Smooth muscle cell (in vitro differentiated cells): ENCODE measurements around the gene GPR151. TPM values are rescaled to one million over a fixed set of nuclear protein-coding genes. Genes with fewer than 3 reads are reported as not detected.

ENCODE experiments used
- DNase-seq: peaks from one replicate; lab custom pipeline; 2025; ENCODE audit not compliant: unreplicated experiment; lab: John Stamatoyannopoulos, UW
- H2AFZ ChIP-seq: fragments of 200-600 bp; sonication (generic); 2 replicates; pipeline ENCODE4 v1.6.0; 2016; ENCODE audit warnings: antibody characterized with exemption, low read depth, mild to moderate bottlenecking
- H3F3A ChIP-seq: fragments of 200-600 bp; sonication (generic); 2 replicates; pipeline ENCODE4 v1.6.0; 2017; ENCODE audit warnings: antibody characterized with exemption, low read depth
- H3K27ac ChIP-seq: fragments of 200-600 bp; sonication (generic); 2 replicates; pipeline ENCODE4 v1.5.1; 2016; ENCODE audit warnings: low read depth, mild to moderate bottlenecking
- H3K27me3 ChIP-seq: fragments of 200-600 bp; sonication (generic); 2 replicates; pipeline ENCODE4 v1.6.1; 2016; ENCODE audit warnings: low read depth, mild to moderate bottlenecking
- H3K36me3 ChIP-seq: fragments of 200-600 bp; sonication (generic); 2 replicates; pipeline ENCODE4 v1.5.1; 2016; ENCODE audit warnings: low read depth
- H3K4me1 ChIP-seq: fragments of 200-600 bp; sonication (generic); 2 replicates; pipeline ENCODE4 v1.5.1; 2016; ENCODE audit warnings: low read depth
- H3K4me2 ChIP-seq: fragments of 200-600 bp; sonication (generic); 2 replicates; pipeline ENCODE4 v1.6.0; 2016; ENCODE audit warnings: mild to moderate bottlenecking
- H3K4me3 ChIP-seq: fragments of 200-600 bp; sonication (generic); 2 replicates; pipeline ENCODE4 v1.5.1; 2016; ENCODE audit warnings: mild to moderate bottlenecking
- H3K79me2 ChIP-seq: fragments of 200-600 bp; sonication (generic); 2 replicates; pipeline ENCODE4 v1.6.0; 2016; ENCODE audit warnings: low read depth, mild to moderate bottlenecking
- H3K9ac ChIP-seq: fragments of 200-600 bp; sonication (generic); 2 replicates; pipeline ENCODE4 v1.6.0; 2016; ENCODE audit warnings: low read depth
- H3K9me3 ChIP-seq: fragments of 200-600 bp; sonication (generic); replicated peaks from 2 replicates; pipeline ENCODE4 v1.5.1; 2016; ENCODE audit warnings: low read depth
- H4K20me1 ChIP-seq: fragments of 200-600 bp; sonication (generic); 2 replicates; pipeline ENCODE4 v1.6.0; 2016; ENCODE audit warnings: low read depth
- WGBS: methylation state at CpG from one replicate; pipeline ENCODE4 v1.1.7; 2016; ENCODE audit warnings: low lambda C conversion rate; 5-methylcytosine and 5-hydroxymethylcytosine counted together
- polyA plus RNA-seq: library from polyadenylated mRNA; unstranded; fragments of >200 nt; fragmentation: Nextera tagmentation; extraction: Ambion mirVana; gene quantifications from 2 replicates; pipeline ENCODE4 v1.2.1, GENCODE V29; 2016
- total RNA-seq: library from RNA; depleted of rRNA; stranded (reverse); fragments of >200 nt; gene quantifications from 2 replicates; pipeline ENCODE4 v1.2.3, GENCODE V29; 2014
- TF ChIP-seq, protein P1 (sequence below): fragments of 200-600 bp; sonication (generic); IDR thresholded peaks from 2 replicates; pipeline ENCODE4 v1.5.1; 2017; ENCODE audit warnings: borderline replicate concordance, mild to moderate bottlenecking, antibody characterized with exemption; ENCODE audit not compliant: insufficient read depth, poor library complexity, severe bottlenecking

GPR151 gene
- total and polyA plus RNA-seq, 2 experiments from 2014 or later: not detected

DNA sequence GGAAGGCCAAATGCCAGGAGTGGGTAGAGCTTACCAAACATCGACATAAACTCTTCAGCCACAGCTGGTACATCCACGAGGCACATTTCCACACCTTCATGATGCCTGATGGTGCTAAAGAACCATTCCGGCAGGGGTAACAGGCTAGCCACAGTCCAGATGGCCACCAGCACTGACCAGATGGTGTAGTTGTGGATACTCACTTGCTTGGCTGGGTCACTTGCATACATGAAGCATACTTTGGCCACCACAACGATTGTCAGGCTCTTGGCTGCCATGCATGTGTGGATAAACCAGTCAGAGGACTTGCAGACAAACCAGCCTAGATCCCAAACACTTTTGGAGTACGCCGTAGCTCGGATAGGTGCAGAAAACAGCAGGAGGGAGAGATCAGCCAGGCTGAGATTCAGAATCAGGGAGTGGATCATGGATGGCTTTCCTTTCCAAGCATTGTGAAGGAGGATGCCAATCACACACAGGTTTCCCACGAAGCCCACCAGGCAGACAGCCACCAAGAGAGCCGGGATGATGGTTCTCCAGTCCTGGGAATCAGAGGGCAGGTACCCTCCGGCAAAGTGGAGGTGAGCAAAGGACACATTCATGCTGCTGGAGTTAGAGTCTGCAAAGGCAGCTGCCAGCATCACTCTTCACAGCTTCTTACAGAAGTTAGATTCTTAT, 378 bp downstream of the GPR151 start:
- TF ChIP-seq, protein P1, sequence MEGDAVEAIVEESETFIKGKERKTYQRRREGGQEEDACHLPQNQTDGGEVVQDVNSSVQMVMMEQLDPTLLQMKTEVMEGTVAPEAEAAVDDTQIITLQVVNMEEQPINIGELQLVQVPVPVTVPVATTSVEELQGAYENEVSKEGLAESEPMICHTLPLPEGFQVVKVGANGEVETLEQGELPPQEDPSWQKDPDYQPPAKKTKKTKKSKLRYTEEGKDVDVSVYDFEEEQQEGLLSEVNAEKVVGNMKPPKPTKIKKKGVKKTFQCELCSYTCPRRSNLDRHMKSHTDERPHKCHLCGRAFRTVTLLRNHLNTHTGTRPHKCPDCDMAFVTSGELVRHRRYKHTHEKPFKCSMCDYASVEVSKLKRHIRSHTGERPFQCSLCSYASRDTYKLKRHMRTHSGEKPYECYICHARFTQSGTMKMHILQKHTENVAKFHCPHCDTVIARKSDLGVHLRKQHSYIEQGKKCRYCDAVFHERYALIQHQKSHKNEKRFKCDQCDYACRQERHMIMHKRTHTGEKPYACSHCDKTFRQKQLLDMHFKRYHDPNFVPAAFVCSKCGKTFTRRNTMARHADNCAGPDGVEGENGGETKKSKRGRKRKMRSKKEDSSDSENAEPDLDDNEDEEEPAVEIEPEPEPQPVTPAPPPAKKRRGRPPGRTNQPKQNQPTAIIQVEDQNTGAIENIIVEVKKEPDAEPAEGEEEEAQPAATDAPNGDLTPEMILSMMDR: no peak
- Histone ChIP-seq H3K27ac (no peak overlapping the region), H3F3A (no peaks in the 10 kb centered on the region), H3K9me3 (no peaks in the 10 kb centered on the region), H3K4me2 (no peak overlapping the region), H4K20me1 (no peaks in the 10 kb centered on the region), H3K36me3 (peaks cover 5% of the 10 kb centered on the region), H3K79me2 (no peaks in the 10 kb centered on the region), H3K4me3 (no peak overlapping the region), H2AFZ (no peak overlapping the region), H3K9ac (no peak overlapping the region), H3K4me1 (peaks cover 4% of the 10 kb centered on the region), H3K27me3 (no peaks in the 10 kb centered on the region)
- 96% methylated on average over 10 of the region's 10 CpGs for WGBS
- DNase-seq: no peak

DNA sequence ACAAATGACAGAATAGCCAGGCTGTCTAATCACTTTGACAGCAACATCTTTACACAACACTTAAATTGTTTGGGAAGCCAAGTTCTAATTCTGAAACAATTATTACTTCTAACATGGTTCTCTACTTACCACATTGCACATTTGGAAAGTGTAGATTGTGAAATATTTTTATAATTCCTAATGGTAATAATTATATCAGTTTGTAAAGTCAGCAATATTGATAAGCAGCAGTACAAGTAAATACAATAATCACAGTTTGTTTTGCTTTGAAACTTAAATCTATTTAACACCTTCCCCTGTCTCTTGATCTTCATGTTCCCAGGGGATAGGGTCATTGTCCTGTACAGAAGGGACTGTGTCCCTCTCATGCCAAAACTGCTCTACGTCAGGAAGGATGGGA, 1.4 kb downstream of the GPR151 start:
- H3K36me3 ChIP-seq: peaks cover 9% of the 10 kb centered on the region

DNA sequence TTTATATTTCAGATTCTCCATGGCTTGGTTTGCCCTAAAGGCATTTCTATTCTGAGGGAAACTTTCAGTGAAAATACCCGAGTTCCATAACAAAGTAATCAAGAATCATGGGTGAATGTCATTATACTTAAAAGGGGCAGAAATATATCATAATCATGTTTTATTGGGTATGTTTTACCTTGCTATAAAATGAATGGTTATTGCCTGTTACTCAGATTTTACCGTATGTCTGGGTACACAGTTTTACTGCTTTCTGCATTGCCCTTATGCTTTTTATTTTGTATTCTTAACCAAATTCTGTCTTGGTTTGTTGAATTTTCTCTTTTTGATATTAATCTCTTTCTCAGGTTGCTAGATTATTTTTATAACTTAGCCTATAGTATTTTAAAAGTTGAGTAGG, 2.5 kb downstream of the GPR151 start:
- TF ChIP-seq, protein P1: no peak
- WGBS: 95% methylated on average over 2 of the region's 2 CpGs
- H3K4me1 ChIP-seq: peaks cover 4% of the 10 kb centered on the region
- no peak for DNase-seq
- no peak overlapping the region for H3K4me3 ChIP-seq
- no peak overlapping the region for H3K27ac ChIP-seq
- H3K9ac ChIP-seq: no peak overlapping the region
- H3K4me2 ChIP-seq: no peak overlapping the region
- no peaks in the 10 kb centered on the region for H3K79me2 ChIP-seq
- no peaks in the 10 kb centered on the region for H3F3A ChIP-seq
- H2AFZ ChIP-seq: no peak overlapping the region
- H4K20me1 ChIP-seq: no peaks in the 10 kb centered on the region
- H3K9me3 ChIP-seq: no peaks in the 10 kb centered on the region
- peaks cover 14% of the 10 kb centered on the region for H3K36me3 ChIP-seq
- no peaks in the 10 kb centered on the region for H3K27me3 ChIP-seq

More for the DNA sequence above, 1.4 kb downstream of the GPR151 start:
- Histone ChIP-seq H3K9me3 (no peaks in the 10 kb centered on the region), H3F3A (no peaks in the 10 kb centered on the region), H2AFZ (no peak overlapping the region), H3K27ac (no peak overlapping the region), H3K4me3 (no peak overlapping the region), H3K27me3 (no peaks in the 10 kb centered on the region), H3K9ac (no peak overlapping the region), H3K79me2 (no peaks in the 10 kb centered on the region), H3K4me2 (no peak overlapping the region), H4K20me1 (no peaks in the 10 kb centered on the region), H3K4me1 (peaks cover 4% of the 10 kb centered on the region)
- 87% methylated on average over 1 of the region's 1 CpG for WGBS
- no peak for DNase-seq
- TF ChIP-seq, protein P1: no peak

DNA sequence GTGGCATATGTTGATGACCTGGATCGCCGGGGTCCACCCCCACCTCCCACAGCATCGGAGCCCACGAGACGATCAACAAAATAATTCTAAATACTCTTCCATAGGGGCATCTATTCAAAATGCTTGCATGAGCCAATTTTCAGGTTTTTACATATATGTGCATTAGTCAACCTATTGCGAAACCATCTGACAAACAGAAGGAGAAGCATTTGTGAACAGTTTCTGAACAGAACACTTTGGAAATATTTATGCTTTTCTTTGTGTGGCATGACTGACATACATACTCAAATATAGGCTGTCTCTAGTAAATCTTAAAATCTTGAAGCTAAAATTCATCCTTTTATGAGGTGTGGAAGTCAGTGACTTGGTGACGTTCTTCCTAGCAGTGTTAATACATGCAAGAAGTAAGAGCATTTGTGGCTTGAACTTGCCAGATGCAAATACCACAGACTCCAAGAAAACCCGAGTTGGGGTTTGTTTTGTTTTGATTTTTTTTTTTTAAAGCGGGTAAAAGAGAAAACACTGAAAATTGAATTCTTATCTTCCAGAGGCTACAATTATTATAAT, 5.3 kb downstream of the GPR151 start:
- Histone ChIP-seq H3K79me2 (no peaks in the 10 kb centered on the region), H3K4me2 (no peak overlapping the region), H3K9me3 (no peaks in the 10 kb centered on the region), H4K20me1 (no peaks in the 10 kb centered on the region), H3K4me1 (no peaks in the 10 kb centered on the region), H2AFZ (no peak overlapping the region), H3K9ac (no peak overlapping the region), H3K27me3 (no peaks in the 10 kb centered on the region), H3F3A (no peaks in the 10 kb centered on the region), H3K4me3 (no peak overlapping the region), H3K36me3 (peaks cover 21% of the 10 kb centered on the region), H3K27ac (no peak overlapping the region)
- TF ChIP-seq, protein P1: no peak
- 85% methylated on average over 9 of the region's 9 CpGs for WGBS
- no peak for DNase-seq
